Neural cell (in vitro differentiated cells): ENCODE measurements around the gene BCL3. TPM values are rescaled to one million over a fixed set of nuclear protein-coding genes. Genes with fewer than 3 reads are reported as not detected.

Experiments
- H2AFZ ChIP-seq: fragments of 200-600, 300-800 bp; sonication (generic), shearing (Covaris generic); 2 replicates; pipeline ENCODE4 v1.6.0; 2014; ENCODE audit warnings: low read depth, mild to moderate bottlenecking, antibody characterized with exemption, low read length, moderate library complexity
- H3F3A ChIP-seq: fragments of 200-600 bp; shearing (Covaris generic); 2 replicates; pipeline ENCODE4 v1.6.1; 2016; ENCODE audit warnings: mild to moderate bottlenecking, moderate library complexity, mixed read lengths, antibody characterized with exemption, low read length; ENCODE audit not compliant: insufficient read depth, poor library complexity, severe bottlenecking
- H3K27ac ChIP-seq: fragments of 200-600, 300-800 bp; sonication (generic), shearing (Covaris generic); 2 replicates; pipeline ENCODE4 v1.5.1; 2014; ENCODE audit warnings: mild to moderate bottlenecking, low read length, moderate library complexity
- H3K27me3 ChIP-seq: fragments of 300-800, 200-600 bp; sonication (generic), shearing (Covaris generic); 2 replicates; pipeline ENCODE4 v1.6.0; 2014; ENCODE audit warnings: mild to moderate bottlenecking, low read depth, low read length, moderate library complexity; ENCODE audit not compliant: insufficient read depth
- H3K36me3 ChIP-seq: fragments of 300-800, 200-600 bp; sonication (generic), shearing (Covaris generic); 2 replicates; pipeline ENCODE4 v1.5.1; 2014; ENCODE audit warnings: mild to moderate bottlenecking, antibody characterized with exemption, low read length, moderate library complexity; ENCODE audit not compliant: insufficient read depth
- H3K4me2 ChIP-seq: fragments of 300-800, 200-600 bp; sonication (generic), shearing (Covaris generic); 2 replicates; pipeline ENCODE4 v1.6.0; 2014; ENCODE audit warnings: mild to moderate bottlenecking, low read length
- H3K4me3 ChIP-seq: fragments of 300-800, 200-600 bp; sonication (generic), shearing (Covaris generic); 2 replicates; pipeline ENCODE4 v1.5.1; 2014; ENCODE audit warnings: mild to moderate bottlenecking, low read length, moderate library complexity
- H3K79me2 ChIP-seq: fragments of 200-600 bp; shearing (Covaris generic); replicated peaks from 2 replicates; pipeline ENCODE4 v1.6.0; 2014; ENCODE audit warnings: mild to moderate bottlenecking, low read length, moderate library complexity; ENCODE audit not compliant: insufficient read depth
- H3K9ac ChIP-seq: fragments of 300-800, 200-600 bp; sonication (generic), shearing (Covaris generic); 2 replicates; pipeline ENCODE4 v1.6.1; 2016; ENCODE audit warnings: mild to moderate bottlenecking, low read length, mixed read lengths
- H3K9me2 ChIP-seq: fragments of 200-600 bp; shearing (Covaris generic); 2 replicates; pipeline ENCODE4 v1.6.1; 2016; ENCODE audit warnings: mild to moderate bottlenecking, low read length, mixed read lengths; ENCODE audit not compliant: insufficient read depth
- H3K9me3 ChIP-seq: fragments of 200-600, 300-800 bp; sonication (generic), shearing (Covaris generic); 2 replicates; pipeline ENCODE4 v1.6.1; 2016; ENCODE audit warnings: mild to moderate bottlenecking, mixed run types, low read length, moderate library complexity, mixed read lengths
- H4K20me1 ChIP-seq: fragments of 200-600 bp; shearing (Covaris generic); 2 replicates; pipeline ENCODE4 v1.6.1; 2016; ENCODE audit warnings: mild to moderate bottlenecking, mixed run types; ENCODE audit not compliant: insufficient read depth
- CTCF ChIP-seq: fragments of 450-650 bp; IDR thresholded peaks from 2 replicates; pipeline ENCODE4 v1.5.1; 2014; ENCODE audit warnings: antibody characterized with exemption, mild to moderate bottlenecking, moderate library complexity; ENCODE audit not compliant: poor library complexity, severe bottlenecking
- EP300 ChIP-seq: fragments of 450-650 bp; conservative IDR thresholded peaks from 2 replicates; pipeline ENCODE4 v1.6.1; 2014; ENCODE audit warnings: antibody characterized with exemption, mild to moderate bottlenecking, moderate library complexity; ENCODE audit not compliant: poor library complexity, severe bottlenecking
- EZH2 ChIP-seq: fragments of 200-600, 300-800 bp; shearing (Covaris generic), sonication (generic); IDR thresholded peaks from 2 replicates; pipeline ENCODE4 v1.6.1; 2014; ENCODE audit warnings: antibody characterized with exemption, low read length, borderline replicate concordance, mild to moderate bottlenecking; ENCODE audit not compliant: insufficient read depth, poor library complexity, severe bottlenecking
- MXI1 ChIP-seq: fragments of 450-650 bp; conservative IDR thresholded peaks from 2 replicates; pipeline ENCODE4 v1.6.1; 2014; ENCODE audit warnings: antibody characterized with exemption, mild to moderate bottlenecking; ENCODE audit not compliant: poor library complexity, severe bottlenecking
- POLR2AphosphoS5 ChIP-seq: IDR thresholded peaks from 2 replicates; pipeline ENCODE4 v1.6.1; 2012
- RAD21 ChIP-seq: fragments of 450-650 bp; conservative IDR thresholded peaks from 2 replicates; pipeline ENCODE4 v1.6.1; 2014; ENCODE audit warnings: antibody characterized with exemption, mild to moderate bottlenecking, moderate library complexity
- SMC3 ChIP-seq: fragments of 450-650 bp; conservative IDR thresholded peaks from 2 replicates; pipeline ENCODE4 v1.6.1; 2014; ENCODE audit warnings: antibody characterized with exemption, mild to moderate bottlenecking, moderate library complexity; ENCODE audit not compliant: poor library complexity
- TAF1 ChIP-seq: IDR thresholded peaks from 2 replicates; pipeline ENCODE4 v1.6.1; 2012; ENCODE audit warnings: low read depth
- polyA plus RNA-seq: library from polyadenylated mRNA; depleted of rRNA; stranded (reverse); fragments of >200 nt; gene quantifications from 2 replicates; pipeline ENCODE4 v1.2.3, GENCODE V29; 2014
- TF ChIP-seq, protein P1 (sequence below): IDR thresholded peaks from 2 replicates; pipeline ENCODE4 v1.6.1; 2012; ENCODE audit warnings: borderline replicate concordance

The BCL3 gene
- polyA plus RNA-seq, 1 donor from 2014 or later = 0.48 TPM

- H3K4me2 ChIP-seq = no peak overlapping the region
- H3K27me3 ChIP-seq = no peaks in the 10 kb centered on the region
- no peaks in the 10 kb centered on the region for H3K36me3 ChIP-seq
- no peak for TF ChIP-seq EZH2
- no peak for TF ChIP-seq EP300
- no peak for TF ChIP-seq SMC3
- TF ChIP-seq CTCF = no peak
- TF ChIP-seq TAF1 = no peak
- TF ChIP-seq, protein P1, sequence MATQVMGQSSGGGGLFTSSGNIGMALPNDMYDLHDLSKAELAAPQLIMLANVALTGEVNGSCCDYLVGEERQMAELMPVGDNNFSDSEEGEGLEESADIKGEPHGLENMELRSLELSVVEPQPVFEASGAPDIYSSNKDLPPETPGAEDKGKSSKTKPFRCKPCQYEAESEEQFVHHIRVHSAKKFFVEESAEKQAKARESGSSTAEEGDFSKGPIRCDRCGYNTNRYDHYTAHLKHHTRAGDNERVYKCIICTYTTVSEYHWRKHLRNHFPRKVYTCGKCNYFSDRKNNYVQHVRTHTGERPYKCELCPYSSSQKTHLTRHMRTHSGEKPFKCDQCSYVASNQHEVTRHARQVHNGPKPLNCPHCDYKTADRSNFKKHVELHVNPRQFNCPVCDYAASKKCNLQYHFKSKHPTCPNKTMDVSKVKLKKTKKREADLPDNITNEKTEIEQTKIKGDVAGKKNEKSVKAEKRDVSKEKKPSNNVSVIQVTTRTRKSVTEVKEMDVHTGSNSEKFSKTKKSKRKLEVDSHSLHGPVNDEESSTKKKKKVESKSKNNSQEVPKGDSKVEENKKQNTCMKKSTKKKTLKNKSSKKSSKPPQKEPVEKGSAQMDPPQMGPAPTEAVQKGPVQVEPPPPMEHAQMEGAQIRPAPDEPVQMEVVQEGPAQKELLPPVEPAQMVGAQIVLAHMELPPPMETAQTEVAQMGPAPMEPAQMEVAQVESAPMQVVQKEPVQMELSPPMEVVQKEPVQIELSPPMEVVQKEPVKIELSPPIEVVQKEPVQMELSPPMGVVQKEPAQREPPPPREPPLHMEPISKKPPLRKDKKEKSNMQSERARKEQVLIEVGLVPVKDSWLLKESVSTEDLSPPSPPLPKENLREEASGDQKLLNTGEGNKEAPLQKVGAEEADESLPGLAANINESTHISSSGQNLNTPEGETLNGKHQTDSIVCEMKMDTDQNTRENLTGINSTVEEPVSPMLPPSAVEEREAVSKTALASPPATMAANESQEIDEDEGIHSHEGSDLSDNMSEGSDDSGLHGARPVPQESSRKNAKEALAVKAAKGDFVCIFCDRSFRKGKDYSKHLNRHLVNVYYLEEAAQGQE = no peak
- TF ChIP-seq RAD21 = no peak
- no peak for TF ChIP-seq MXI1
- no peak for TF ChIP-seq POLR2AphosphoS5
- no peaks in the 10 kb centered on the region for H3F3A ChIP-seq
- no peak overlapping the region for H3K27ac ChIP-seq
- H3K79me2 ChIP-seq = no peaks in the 10 kb centered on the region
- H4K20me1 ChIP-seq = no peaks in the 10 kb centered on the region
- H3K9me3 ChIP-seq = no peaks in the 10 kb centered on the region
- no peak overlapping the region for H2AFZ ChIP-seq
- H3K9me2 ChIP-seq = no peaks in the 10 kb centered on the region
- no peak overlapping the region for H3K9ac ChIP-seq
- H3K4me3 ChIP-seq = no peak overlapping the region
Measured at GRCh38 chr19:44702551-44703176, 45.8 kb upstream of the BCL3 start.

GRCh38 chr19:44703336-44704078, 45.0 kb upstream of the BCL3 start:
- H3K79me2 ChIP-seq = no peaks in the 10 kb centered on the region
- no peak overlapping the region for H2AFZ ChIP-seq
- no peaks in the 10 kb centered on the region for H4K20me1 ChIP-seq
- H3K4me2 ChIP-seq = no peak overlapping the region
- H3K9me2 ChIP-seq = no peaks in the 10 kb centered on the region
- no peak overlapping the region for H3K27ac ChIP-seq
- no peak for TF ChIP-seq MXI1
- TF ChIP-seq CTCF = no peak
- no peak for TF ChIP-seq EZH2
- TF ChIP-seq POLR2AphosphoS5 = no peak
- TF ChIP-seq SMC3 = no peak
- TF ChIP-seq TAF1 = no peak
- TF ChIP-seq EP300 = no peak
- TF ChIP-seq RAD21 = no peak
- TF ChIP-seq, protein P1 = no peak
- no peaks in the 10 kb centered on the region for H3F3A ChIP-seq
- no peaks in the 10 kb centered on the region for H3K9me3 ChIP-seq
- H3K27me3 ChIP-seq = no peaks in the 10 kb centered on the region
- H3K9ac ChIP-seq = no peak overlapping the region
- no peak overlapping the region for H3K4me3 ChIP-seq
- no peaks in the 10 kb centered on the region for H3K36me3 ChIP-seq
